HepG2 (cell line): Measurements from ENCODE around the gene CLEC16A. TPM values are rescaled to one million over a fixed set of nuclear protein-coding genes. Genes with fewer than 3 reads are reported as not detected.

Experiments
- HNRNPLL ChIP-seq: fragments of 200-400 bp; formaldehyde crosslinking; IDR thresholded peaks from 2 replicates; pipeline ENCODE4 v1.6.1; 2017; ENCODE audit warnings: mild to moderate bottlenecking, low read depth, low read length; ENCODE audit not compliant: poor library complexity, severe bottlenecking
- polyA plus RNA-seq, 8 experiments: library from polyadenylated mRNA; depleted of rRNA in 3 of 8; stranded (reverse) in 7 of 8; unstranded in 1 of 8; fragments of >200 nt; fragmentation: Illumina TruSeq in 4 of 8; extraction: Trizol in 4 of 8; gene quantifications; 2 replicates each; pipeline versions ENCODE4 v1.2.1 to v1.2.3, GENCODE V29; 2011 to 2016; ENCODE audit warnings: low read depth in 4 of 8, missing spikeins in 1 of 8, mixed read lengths in 1 of 8; ENCODE audit not compliant: insufficient read depth in 1 of 8
- total RNA-seq, 5 experiments: library from RNA; depleted of rRNA; stranded (reverse); fragments of >200 nt; fragmentation: Illumina TruSeq; extraction: Trizol; gene quantifications; 2 replicates each; pipeline ENCODE4 v1.2.3, GENCODE V29; 2016; ENCODE audit warnings: low read depth in 1 of 5
- TF ChIP-seq, protein P1 (sequence below): sonication (generic); formaldehyde crosslinking; IDR thresholded peaks from 2 replicates; pipeline ENCODE4 v1.4.0; 2020; ENCODE audit warnings: mild to moderate bottlenecking, missing genetic modification reagents
- TF ChIP-seq, protein P2 (sequence below): sonication (generic); formaldehyde crosslinking; IDR thresholded peaks from 2 replicates; pipeline ENCODE4 v1.9.0; 2021; ENCODE audit warnings: missing genetic modification reagents, mild to moderate bottlenecking, borderline replicate concordance
- TF ChIP-seq, protein P3 (sequence below): sonication (generic); formaldehyde crosslinking; IDR thresholded peaks from 2 replicates; pipeline ENCODE4 v1.5.1; 2020; ENCODE audit warnings: mild to moderate bottlenecking, missing genetic modification reagents, moderate library complexity

CLEC16A gene
- total and polyA plus RNA-seq, 2 of the 13 experiments (the other 11 are each of a cell fraction or from before 2014, with no cell fraction given) = 8.5 to 10.3 TPM

DNA sequence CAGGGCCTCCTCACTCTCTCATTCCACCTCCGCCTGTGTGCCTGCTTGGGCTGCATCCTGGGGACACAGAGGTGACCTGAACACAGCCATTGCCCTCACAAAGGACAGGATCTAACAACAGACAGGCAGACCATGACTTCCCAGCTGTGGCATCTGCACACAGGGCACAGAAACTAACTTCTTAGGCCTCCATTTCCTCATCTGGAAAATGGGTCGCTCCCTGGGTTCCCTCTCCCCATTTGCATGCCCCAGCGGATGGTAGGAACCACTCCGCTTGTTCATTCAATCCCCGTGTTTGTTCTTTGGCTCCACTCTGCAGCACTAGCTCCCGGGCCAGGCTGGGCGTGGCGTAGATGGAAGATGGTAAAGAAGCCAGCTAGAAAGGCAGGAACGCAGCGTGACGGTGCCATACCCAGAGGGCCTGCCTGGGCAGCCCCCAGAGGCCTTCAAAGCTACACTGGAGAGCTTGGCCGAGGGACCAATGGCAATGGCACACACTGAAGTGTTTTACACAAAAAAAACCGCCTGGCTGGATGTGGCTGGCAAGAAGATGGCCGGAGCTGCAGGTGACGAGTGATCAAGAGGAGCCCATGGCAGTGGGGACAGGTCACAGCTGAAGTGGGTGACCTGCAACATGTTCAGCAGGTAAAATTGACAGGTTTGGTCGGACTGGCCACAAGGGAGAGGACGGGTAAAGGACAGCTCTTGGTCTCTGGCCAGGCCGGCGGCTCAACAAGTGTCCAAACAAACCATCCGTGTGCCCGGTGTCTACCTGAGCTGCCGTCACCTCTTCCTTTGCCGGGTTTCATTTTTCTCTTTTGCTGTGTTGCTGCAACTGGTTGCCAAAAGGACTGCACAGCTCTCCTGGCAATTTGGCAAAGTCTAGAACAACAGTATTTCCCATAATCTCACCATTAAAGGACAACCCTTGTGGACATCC is 244.7 kb downstream of the CLEC16A start (continued):
- TF ChIP-seq, protein P1, sequence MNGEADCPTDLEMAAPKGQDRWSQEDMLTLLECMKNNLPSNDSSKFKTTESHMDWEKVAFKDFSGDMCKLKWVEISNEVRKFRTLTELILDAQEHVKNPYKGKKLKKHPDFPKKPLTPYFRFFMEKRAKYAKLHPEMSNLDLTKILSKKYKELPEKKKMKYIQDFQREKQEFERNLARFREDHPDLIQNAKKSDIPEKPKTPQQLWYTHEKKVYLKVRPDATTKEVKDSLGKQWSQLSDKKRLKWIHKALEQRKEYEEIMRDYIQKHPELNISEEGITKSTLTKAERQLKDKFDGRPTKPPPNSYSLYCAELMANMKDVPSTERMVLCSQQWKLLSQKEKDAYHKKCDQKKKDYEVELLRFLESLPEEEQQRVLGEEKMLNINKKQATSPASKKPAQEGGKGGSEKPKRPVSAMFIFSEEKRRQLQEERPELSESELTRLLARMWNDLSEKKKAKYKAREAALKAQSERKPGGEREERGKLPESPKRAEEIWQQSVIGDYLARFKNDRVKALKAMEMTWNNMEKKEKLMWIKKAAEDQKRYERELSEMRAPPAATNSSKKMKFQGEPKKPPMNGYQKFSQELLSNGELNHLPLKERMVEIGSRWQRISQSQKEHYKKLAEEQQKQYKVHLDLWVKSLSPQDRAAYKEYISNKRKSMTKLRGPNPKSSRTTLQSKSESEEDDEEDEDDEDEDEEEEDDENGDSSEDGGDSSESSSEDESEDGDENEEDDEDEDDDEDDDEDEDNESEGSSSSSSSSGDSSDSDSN (CRISPR knock-in tag) = no peak
- TF ChIP-seq, protein P2, sequence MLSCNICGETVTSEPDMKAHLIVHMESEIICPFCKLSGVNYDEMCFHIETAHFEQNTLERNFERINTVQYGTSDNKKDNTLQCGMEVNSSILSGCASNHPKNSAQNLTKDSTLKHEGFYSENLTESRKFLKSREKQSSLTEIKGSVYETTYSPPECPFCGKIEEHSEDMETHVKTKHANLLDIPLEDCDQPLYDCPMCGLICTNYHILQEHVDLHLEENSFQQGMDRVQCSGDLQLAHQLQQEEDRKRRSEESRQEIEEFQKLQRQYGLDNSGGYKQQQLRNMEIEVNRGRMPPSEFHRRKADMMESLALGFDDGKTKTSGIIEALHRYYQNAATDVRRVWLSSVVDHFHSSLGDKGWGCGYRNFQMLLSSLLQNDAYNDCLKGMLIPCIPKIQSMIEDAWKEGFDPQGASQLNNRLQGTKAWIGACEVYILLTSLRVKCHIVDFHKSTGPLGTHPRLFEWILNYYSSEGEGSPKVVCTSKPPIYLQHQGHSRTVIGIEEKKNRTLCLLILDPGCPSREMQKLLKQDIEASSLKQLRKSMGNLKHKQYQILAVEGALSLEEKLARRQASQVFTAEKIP (CRISPR knock-in tag) = 0 out of 2 replicates have a peak, but pooled peaks have one; percentile 44
- TF ChIP-seq, protein P3, sequence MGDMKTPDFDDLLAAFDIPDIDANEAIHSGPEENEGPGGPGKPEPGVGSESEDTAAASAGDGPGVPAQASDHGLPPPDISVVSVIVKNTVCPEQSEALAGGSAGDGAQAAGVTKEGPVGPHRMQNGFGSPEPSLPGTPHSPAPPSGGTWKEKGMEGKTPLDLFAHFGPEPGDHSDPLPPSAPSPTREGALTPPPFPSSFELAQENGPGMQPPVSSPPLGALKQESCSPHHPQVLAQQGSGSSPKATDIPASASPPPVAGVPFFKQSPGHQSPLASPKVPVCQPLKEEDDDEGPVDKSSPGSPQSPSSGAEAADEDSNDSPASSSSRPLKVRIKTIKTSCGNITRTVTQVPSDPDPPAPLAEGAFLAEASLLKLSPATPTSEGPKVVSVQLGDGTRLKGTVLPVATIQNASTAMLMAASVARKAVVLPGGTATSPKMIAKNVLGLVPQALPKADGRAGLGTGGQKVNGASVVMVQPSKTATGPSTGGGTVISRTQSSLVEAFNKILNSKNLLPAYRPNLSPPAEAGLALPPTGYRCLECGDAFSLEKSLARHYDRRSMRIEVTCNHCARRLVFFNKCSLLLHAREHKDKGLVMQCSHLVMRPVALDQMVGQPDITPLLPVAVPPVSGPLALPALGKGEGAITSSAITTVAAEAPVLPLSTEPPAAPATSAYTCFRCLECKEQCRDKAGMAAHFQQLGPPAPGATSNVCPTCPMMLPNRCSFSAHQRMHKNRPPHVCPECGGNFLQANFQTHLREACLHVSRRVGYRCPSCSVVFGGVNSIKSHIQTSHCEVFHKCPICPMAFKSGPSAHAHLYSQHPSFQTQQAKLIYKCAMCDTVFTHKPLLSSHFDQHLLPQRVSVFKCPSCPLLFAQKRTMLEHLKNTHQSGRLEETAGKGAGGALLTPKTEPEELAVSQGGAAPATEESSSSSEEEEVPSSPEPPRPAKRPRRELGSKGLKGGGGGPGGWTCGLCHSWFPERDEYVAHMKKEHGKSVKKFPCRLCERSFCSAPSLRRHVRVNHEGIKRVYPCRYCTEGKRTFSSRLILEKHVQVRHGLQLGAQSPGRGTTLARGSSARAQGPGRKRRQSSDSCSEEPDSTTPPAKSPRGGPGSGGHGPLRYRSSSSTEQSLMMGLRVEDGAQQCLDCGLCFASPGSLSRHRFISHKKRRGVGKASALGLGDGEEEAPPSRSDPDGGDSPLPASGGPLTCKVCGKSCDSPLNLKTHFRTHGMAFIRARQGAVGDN (CRISPR knock-in tag) = peak; percentile 37; the same call in 1 of the 2 replicates
- TF ChIP-seq HNRNPLL = peak; percentile 26
